IMR-90 (cell line): ENCODE results near the gene CUTC.

ENCODE experiments used
- POLR2A ChIP-seq: IDR thresholded peaks from 2 replicates; pipeline ENCODE4 v1.6.1; 2012; ENCODE audit warnings: mild to moderate bottlenecking, low read depth, low read length
- RCOR1 ChIP-seq: IDR thresholded peaks from 2 replicates; pipeline ENCODE4 v1.6.1; 2012; ENCODE audit warnings: mild to moderate bottlenecking, low read length, improper control_type of control experiment; ENCODE audit not compliant: insufficient replicate concordance
- TF ChIP-seq, protein P1 (sequence below): conservative IDR thresholded peaks from 2 replicates; pipeline ENCODE4 v1.5.1; 2012; ENCODE audit warnings: mild to moderate bottlenecking, low read depth, low read length, improper control_type of control experiment

DNA sequence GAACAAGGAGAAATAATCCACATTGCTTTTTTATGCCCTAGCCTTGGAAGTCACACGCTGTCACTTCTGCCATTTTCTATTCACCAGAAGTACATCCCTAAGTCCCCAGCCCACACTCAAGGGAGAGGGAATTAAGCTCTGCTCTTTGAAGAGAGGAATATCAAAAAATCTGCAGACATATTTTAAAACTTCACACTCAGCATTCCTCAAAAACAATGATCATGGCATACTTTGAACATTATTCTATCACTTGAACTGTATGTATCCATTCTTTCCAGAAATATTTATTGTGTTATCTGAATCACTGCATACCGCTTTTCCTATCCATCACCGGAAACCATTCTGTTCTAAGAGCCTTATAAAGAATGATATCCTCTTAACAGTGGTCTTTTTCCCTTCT, 59.8 kb downstream of the CUTC start:
- TF ChIP-seq POLR2A (no peak), RCOR1 (no peak)
- TF ChIP-seq, protein P1, sequence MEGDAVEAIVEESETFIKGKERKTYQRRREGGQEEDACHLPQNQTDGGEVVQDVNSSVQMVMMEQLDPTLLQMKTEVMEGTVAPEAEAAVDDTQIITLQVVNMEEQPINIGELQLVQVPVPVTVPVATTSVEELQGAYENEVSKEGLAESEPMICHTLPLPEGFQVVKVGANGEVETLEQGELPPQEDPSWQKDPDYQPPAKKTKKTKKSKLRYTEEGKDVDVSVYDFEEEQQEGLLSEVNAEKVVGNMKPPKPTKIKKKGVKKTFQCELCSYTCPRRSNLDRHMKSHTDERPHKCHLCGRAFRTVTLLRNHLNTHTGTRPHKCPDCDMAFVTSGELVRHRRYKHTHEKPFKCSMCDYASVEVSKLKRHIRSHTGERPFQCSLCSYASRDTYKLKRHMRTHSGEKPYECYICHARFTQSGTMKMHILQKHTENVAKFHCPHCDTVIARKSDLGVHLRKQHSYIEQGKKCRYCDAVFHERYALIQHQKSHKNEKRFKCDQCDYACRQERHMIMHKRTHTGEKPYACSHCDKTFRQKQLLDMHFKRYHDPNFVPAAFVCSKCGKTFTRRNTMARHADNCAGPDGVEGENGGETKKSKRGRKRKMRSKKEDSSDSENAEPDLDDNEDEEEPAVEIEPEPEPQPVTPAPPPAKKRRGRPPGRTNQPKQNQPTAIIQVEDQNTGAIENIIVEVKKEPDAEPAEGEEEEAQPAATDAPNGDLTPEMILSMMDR = no peak
